Hepatic stellate cell (primary cell): ENCODE results near the gene OPCML.
A peak's percentile ranks its signal among the peaks of the same experiment; 100 is the strongest.

Experiments used
- DNase-seq: peaks from one replicate; pipeline ENCODE4 v3.0.0; 2011; ENCODE audit warnings: low spot score

Gene OPCML

DNA sequence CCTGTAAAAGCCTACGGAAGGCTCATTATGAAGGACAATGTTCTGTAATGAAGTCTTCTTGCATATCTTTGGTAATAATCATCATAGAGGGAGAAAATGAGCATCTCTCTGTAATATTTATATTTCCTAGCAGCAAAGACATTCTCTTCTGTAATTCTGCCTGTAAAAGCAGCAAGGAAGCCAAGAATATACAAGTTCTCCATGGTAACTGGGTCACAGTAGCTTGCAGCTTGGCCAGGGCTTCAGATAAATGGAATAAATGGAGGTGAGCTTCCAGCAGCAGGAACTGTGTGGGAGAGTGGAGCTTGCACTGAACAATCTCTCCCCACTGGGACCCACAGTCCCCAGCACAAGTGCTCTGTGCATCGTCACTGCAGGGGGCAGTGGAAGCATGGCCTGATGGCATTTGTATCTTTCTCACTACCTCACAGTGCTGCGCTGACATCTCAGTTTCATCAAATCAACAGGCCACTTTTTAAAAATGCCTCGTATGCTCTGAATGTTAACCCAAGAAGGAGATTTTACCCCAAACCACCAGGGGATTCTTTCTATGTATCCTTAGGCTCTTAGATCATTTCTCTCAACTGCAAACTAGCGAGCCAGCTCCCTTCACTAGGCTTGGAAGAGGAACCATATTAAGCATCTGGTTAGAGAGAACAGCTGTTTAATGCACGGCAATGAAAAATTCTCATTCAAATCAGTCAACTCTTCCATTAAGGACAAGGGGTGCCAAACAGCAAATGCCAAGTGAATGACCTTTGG is 1059.7 kb downstream of the OPCML start:
- DNase-seq = peak; percentile 6

DNA sequence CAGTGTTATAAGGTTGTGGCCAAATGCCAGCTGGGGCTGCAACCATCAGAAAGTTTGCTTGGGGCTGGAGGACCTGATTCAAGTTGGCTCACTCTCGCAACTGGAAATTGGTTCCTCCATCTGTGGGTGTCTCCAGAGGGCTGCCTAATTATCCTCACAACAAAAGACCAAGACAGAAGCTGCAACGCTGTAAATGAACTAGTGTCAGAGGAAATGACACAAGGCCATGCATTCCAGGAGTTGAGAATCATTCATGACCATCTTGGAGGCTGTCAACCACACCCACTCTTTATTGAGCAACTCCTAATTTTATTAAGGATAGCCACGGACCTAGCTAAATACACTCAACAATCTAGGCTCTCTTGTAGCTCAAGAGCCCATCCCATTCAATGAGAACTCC is 1060.8 kb downstream of the OPCML start:
- no peak for DNase-seq

DNA sequence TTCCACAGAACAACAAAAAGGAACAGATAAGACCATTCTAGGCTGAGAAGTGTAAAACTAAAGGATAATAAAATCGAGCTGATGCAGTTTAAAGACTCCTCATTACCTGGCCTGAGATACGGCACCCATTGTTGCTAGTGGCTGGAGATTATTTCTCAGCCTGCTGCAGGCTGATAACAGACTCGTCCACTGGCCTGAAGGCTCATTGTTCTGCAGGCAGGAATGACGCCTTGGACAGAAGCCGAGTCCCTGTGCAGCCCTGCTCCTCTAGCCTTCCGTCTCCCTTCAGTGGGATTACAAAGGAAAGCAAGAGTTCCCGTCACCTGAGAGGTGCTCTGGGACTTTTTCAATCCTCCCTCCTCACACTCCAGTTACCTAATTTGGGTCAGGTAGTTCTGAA is 1065.3 kb downstream of the OPCML start:
- DNase-seq = no peak

DNA sequence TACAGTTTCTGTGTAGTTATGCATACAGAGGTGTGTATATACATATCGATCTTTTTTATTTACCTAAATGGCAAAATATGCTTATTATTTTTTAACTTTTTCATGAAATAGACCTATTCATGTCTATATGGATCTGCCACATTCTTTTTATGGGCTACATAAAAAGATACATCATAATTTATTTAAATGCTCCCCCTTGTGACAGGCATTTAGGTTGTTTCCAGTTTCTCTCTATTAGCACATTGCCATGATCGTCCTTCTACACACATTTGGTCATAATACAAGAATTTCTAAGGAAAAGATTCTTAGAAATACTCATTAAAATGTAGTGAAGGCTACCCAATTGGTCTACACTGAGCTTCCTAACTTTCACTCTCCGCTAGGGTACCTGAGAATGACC is 1067.4 kb downstream of the OPCML start:
- DNase-seq = no peak

DNA sequence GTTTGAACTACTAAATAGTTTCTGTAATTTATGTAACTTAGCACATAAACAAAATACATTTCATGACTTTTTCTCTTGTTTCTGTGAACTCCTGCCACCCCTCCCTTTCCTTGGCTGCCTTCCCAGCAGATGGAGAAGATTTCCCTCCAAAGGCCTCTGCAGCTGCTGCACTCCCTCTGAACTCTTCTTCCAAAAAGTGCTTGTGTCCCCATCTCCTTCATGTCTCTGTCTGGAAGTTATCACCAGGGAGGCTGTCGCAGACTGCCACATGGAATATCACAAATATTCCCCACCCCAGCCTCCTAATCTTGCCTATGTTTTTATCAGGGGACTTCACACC is 1068.3 kb downstream of the OPCML start:
- DNase-seq = no peak

DNA sequence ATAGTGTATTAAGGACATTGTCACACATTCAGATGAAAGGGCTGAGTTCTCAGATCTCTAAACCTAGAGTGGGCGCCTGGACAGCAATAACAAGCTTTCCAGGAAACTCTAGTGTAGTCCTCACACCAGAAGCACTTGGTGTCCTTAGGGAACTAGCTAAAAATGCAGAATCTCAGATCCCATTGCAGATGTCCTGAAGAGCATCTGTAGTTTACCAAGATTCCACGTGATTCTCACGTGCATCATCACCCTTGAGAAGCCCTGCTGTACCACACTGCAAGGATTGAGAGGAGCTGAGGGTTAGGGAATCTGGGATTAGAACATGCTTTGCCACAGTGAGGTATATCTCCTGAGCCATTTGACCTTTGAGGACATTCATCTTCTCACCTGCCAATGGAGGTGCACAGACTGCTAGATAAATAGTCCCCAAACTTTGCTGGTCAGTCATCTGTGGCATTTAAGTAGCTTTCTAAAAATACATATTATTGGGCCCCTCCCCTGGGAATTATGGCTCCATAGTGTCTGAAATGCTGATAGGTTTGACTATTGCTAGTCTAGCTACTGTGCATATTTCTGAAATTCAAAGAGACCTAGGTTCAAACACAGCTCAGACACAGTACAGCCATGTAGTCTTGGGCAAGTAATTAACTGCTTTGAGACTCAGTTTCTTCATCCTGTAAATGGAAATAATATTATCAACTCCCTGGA is 1068.9 kb downstream of the OPCML start:
- no peak for DNase-seq

DNA sequence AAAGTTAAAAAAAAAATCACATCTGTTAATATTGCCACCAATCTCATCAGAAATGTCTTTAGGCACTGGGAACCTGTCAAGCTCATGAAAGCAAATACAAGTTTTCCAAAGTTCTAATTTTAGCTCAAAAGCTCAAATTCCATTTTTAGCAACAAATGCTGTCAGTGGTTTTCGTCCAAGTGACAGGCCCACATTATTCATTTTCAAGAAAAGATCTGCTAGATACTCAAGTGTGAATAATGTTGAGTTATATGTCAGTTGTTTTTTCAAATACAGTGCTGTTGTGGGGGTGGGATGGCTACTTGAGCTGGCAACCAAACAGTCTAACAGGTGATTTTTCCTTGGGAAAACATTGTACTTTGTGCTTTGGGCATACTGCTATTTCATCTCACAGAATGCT is 1072.6 kb downstream of the OPCML start:
- no peak for DNase-seq

DNA sequence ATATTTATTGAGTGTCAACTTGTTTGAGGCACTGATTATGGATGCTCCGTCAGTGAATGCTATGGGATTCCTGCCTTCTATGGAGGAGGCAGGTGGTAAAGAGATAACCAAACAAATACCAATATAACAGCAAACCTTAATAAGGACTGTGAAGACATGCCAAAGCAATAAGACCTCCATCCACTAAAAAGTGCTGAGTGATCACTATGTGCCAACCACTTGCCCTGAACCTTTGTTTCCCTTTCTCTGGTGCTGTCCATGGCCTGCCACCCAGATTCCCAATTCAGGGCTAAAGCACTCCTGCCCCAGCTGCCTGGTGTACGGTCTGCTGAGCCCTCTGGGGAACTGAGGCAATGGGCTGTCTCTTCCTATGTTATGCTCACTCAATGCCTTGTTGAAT is 1074.9 kb downstream of the OPCML start:
- DNase-seq = no peak

DNA sequence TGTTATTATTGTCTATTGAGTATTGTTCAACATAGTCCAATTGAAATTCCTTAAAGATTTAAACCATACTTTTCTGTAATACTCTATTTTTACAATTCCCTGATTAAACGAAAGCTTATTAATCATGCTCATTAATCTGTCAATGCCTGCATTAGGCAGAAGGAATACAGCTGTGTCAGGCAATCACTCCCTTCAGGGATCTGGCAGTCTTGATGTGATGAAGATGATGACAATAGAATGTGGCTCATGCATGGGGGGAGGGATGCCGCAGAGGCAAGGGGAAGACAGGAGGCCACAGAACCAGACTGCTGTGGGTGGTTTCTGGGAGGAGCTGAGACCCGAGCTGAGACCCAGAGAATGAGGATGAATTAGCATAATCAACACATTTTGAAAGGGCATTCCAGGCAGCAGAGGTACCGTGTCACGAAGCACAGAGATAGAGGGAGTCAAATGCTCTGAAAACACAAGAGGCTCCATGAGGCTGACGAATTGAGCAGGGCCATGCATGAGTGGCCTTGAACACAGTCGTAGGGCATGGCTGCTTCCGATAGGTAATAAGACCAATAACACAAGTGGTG is 1075.5 kb downstream of the OPCML start:
- DNase-seq = no peak

DNA sequence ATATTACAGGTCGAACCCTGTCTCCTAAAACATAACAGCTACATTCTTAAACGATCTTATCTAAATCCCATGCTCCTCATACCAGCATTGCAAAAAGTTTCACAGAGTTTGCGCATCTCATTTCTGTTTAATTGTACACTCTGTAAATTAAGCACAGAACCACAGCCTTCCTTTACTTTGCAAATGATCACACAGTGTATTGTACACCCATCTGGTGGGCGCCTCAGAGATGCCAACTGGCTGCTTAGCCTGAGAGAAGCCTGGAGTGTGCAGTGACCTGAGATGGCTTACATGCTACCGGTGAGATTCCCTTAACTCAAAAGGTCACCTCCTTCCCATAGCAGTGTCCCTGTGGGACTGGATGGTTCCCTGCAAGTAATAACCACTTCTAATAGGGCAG is 1077.3 kb downstream of the OPCML start:
- DNase-seq = no peak

DNA sequence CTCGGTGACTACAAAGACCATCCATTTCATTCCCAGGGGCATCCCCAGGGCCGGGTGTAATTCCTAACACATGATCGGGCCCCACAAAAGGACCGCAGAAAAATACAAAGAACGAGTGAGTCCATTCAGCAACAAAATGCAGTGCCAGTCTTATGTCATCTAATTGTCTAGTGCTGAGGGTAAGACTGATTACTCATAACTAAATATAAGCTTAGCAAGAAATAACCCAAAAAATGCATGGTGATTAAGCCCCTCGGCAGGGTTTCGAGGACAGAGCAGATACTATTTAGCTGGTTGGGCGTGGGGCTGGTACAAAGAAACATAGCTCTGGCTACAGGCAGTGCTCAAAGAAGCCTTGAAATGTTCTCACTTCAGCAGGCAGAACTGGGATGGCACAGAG is 1078.9 kb downstream of the OPCML start:
- no peak for DNase-seq

DNA sequence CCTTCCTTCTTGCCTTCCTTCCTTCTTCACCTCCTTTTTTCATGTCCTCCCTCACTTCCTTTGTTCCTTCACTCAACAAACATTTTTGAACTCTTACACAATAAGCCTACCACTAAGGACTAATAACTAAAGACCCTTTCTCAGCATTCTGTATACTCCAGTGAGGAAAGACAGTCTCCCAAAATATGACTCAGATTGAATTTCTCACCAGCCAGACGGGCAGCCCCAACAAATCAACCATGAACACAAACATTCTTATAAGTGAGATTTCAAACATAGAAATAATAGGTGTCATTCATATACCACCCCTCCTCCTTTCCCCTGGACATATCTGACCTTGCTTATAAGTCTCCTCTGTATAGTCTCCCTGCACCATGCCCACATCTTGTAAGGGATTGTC is 1079.7 kb downstream of the OPCML start:
- no peak for DNase-seq

DNA sequence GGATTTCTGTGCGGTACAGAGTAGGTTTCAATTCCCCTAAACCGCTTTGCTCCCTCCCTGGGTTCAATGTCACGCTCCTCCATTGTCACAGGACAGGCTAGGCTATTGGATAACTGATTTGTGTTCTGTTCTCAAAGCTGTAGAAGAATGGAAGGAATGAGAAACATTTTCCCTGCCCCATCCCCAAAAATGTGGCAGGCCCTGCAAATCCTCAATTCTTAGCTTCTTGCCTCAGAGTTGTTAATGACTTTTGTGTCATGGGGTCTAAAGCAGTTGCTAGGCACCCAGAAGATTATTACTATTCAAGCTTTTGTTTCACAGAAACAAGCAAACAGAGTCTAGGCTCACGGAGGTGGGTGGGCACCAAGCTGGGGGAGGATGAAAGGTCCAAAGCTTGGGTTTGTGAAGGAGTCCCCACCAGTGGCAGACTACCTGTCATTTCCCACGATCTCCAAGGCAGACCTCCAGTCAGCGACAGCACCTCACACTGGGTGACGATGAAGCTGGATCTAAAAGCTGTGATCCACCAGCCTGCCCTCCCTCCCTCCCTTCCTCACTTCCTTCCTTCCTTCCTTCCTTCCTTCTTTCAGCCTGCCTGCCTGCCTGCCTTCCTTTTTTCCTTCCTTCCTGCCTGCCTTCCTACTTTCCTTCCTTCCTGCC is 1080.2 kb downstream of the OPCML start:
- DNase-seq = no peak

DNA sequence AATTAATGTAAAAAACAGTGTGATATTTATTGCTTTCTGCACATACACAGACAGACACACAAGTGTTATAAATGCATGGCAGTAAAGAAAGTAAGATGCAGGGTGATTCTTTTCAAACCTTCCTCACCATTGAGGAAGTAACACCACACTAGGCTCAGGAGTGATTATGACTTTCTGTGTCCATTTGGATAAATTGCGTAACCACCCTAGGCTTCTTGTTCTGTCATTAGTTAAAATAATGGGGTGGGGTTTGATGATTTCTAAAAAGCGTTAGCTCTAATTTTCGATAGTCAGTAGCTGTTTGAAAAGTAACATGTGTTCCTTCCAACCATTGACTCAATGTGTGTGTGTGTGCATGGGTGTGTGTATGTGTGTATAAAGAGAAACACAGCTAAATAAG is 1081.7 kb downstream of the OPCML start:
- no peak for DNase-seq

DNA sequence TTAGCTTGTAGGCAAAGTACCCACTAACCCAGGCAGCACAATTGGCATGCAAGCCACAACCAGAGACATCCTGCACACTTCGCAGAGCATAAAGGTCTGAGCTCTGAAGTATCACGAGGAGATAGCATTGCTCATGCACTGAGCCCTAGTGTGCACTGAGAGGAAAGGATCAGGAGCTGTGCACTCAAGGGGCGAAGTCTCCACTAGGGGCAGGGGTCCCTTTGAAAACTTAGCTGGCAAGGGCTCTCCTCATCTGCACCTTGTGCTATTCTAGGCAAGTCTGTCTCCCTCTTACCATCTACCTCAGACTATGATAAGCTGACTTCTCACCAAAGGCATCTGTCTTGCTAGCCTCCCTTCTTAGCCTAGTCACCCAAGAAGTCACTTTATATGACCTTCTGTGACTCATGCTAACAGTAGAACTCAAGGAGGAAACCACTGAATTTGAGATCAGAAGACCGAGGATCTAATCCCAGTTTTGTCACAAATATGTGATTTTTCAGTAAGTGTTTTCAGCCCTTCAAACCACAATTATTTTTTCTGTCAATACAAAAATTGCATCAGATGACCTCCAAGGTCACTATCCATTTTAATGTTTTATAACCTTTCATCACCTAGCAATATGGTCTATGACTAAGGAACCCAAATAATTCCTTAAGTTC is 1083.8 kb downstream of the OPCML start:
- DNase-seq = peak; percentile 22

DNA sequence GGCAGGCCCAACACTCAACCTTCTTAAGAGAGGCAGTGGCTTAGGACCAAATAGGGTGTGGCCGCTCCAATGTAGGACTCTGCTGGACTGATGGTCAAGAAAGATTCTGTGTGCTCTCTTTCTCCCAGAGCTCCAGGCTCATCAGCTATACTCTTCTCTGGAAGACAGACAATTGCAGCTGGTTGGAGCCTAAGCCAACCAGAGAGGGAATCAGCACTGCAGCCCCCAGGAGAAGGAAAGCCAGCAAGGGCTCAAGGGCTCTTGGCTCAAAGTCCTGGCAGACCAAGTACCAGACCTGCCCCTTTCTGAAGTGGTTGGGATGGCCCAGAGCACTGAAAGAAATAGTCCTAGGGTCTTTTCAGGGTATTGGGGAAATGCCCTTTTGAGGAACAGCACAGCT is 1084.5 kb downstream of the OPCML start:
- no peak for DNase-seq

DNA sequence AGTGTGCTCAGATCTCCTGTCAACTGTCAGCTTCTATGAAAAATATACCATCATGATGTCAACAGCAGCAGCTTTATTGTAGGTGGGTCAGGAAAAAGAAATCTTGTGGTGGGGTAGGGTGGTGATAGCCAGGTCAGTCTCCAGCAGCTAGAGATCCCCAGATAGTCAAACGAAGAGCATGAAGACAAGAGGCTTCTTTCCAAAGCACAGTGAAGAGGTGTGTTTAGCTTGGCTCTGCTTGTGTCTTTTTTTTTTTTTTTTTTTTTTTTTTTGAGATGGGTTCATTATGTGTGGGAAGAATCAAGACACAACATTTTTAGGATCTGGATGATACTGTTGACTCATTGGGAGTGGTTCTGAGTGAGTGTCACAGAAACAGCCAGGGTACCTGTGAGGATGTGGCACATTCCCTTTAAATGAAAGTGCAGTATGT is 1086.4 kb downstream of the OPCML start:
- no peak for DNase-seq

DNA sequence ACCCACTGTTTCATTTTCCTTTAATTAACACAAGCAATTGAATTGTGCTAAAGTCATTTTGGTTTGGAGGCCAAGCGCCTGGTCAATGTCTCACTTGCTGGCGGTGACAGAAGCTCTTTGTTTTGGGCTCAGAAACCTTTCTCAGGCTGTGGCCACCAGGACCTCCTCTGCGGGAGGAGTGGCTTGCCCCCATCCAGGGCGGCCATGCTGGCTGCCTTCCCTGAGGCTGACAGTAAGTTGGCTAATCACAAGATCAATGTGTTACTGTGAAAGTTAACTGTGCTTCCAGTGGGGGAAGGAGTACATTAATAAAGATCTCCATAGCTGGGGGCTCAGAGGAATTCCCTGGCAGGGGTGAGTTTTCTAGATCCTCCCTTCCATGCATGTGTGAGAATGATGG is 1087.4 kb downstream of the OPCML start:
- no peak for DNase-seq

DNA sequence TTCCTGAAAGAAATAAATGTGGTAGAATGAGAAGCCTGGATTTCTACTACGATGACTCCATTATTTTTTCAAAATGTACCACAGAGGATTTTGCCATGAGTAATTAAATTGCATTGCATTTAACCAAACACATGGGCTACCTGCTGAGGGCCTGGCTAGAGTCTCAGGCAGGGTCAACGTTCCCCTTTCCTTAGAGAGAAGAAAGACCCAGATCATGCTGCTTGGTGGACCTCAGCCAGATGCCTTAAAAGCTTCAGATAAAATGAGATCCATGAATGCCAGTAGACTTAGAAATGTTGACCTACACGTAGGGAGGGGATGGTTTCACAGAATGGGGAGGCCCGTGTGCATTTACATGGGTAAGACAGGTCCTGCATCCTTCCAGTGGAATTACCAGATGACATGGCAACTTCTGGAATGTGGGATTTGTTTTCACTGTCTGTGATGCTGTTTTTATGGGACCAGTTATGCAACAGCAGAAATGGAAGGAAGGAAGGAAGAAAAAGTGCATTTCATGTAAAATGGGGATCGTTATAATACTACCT is 1092.5 kb downstream of the OPCML start:
- no peak for DNase-seq

DNA sequence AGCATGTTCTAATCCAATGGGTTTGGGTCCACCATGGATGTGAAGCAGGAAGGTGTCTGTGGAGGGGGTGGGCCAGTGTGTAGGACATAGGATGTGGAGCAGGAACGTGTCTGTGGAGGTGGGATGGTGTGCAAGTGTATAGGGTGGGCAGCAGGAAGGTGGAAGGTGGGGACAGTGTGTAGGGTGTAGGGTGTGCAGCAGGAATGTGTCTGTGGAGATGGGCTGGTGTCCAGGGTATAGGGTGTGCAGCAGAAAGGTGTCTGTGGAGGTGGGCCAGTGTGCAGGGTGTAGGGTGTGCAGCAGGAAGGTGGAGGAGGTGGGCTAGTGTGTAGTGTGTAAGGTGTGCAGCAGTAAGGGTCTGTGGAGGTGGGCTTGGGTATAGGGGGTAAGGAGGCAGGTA is 1093.9 kb downstream of the OPCML start:
- no peak for DNase-seq

DNA sequence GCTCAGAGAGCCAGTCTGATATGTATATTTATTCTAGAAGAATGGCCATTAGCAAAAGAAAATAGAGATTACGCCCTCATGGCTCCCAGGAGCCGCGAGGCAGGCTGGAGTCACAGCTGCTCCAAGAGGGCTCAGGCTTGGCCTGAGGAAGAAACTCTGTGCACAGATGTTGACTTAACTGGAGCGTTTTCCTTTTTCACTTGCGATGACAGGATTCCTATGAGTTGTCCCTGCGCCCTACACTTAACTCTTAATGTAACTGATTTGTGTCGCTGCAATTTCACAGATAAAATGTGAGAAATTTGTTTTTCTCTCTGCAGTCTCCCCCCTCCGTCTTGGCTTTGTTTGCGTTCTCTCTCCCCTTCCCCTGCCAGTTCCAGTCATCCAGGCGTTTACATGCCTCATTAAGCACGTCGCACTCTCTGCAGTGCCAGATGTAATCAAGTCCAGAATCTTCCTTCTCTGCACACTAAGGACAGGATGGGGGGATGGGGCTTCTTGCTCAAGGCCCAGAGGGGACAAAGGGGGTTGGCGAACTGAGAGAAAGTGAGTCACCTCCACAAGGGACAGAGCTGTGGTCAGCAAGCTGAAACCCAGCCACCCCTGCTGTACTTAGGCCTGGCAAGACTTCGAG is 1101.8 kb downstream of the OPCML start:
- no peak for DNase-seq

DNA sequence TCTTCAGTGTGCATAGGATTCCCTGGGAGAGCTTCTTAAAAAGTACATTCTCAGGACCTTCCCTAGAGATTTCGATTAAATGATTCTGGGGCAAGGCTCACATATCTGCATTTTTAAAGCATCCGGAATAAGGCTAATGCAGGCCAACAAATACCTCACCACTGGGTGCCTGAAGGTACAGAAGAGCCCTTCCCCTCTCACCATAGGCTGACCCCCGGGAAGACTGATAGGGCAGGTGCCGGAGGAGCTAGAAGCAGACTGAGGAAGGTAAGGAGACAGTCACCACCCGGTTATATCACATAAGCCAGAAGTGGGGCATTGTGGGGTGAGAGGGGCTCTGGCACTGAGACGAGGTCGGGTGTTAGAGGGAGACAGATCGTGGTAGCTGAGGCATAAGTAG is 1102.6 kb downstream of the OPCML start:
- no peak for DNase-seq
